ENCODE data around the gene FTO. TPM values are rescaled to one million over a fixed set of nuclear protein-coding genes. Genes with fewer than 3 reads are reported as not detected.

Gene FTO
- total and polyA plus RNA-seq, 2 of the 8 experiments (the other 6 are each of a cell fraction or from before 2014, with no cell fraction given) = 34.5 to 59.8 TPM

DNA sequence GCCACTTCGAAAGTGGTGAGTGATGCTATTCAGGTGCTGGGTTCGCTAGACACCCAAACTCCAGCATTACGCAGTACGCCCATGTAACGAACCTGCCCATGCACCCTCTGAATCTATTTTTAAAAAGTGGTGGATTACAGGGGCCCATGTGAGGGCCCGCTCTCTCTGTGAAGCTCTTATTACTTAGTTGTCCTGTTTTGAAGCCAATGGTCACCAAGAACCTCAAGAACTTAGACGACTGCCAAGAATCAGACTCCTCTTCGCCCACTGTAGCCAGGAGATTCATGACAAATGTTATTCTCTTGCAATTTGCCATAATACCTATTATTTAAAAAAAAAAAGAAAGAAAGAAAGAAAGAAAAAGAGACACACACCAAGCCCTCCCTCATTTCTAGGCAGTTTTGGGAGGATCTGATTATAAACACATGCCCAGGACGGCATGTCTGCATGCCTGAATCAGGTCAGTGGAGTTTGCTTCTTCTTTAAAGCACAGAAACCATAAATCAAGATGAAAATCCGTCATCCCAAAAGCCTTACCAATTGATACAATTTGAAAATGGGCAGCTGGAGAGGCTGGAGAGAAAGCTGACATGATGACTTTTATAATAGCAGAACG is 474.0 kb downstream of the FTO start:
- Histone ChIP-seq H2AK5ac (ENCODE audit: low read depth, low read length) (no peak overlapping the region), H3K56ac (replicated peaks; ENCODE audit: insufficient read length, low read depth, low read length) (no peak overlapping the region), H3K23me2 (ENCODE audit: low read depth, low read length) (no peaks in the 10 kb centered on the region), H4K91ac (replicated peaks; ENCODE audit: insufficient read length, low read length) (no peak overlapping the region), H3K4ac (replicated peaks; ENCODE audit: insufficient read length, low read depth, low read length) (no peak overlapping the region), H3K23ac (ENCODE audit: insufficient read length) (no peak overlapping the region), H3K79me2 (ENCODE audit: control insufficient read depth in 1 of 2, insufficient read depth in 2 of 2, low read length in 2 of 2) (no peaks in the 10 kb centered on the region), H2BK15ac (ENCODE audit: low read length) (no peak overlapping the region), H3K14ac (ENCODE audit: insufficient read length) (no peak overlapping the region), H2BK5ac (ENCODE audit: low read depth, low read length) (no peak overlapping the region), H3K4me3 (ENCODE audit: extremely low read depth in 1 of 4, insufficient read depth in 2 of 4, low read depth in 3 of 4, low read length in 4 of 4) (no peak overlapping the region), H2BK20ac (ENCODE audit: low read length) (no peak overlapping the region), H3K27ac (ENCODE audit: low read depth, low read length) (no peak overlapping the region), H3K4me2 (ENCODE audit: insufficient read depth in 1 of 2, low read depth in 2 of 2, low read length in 2 of 2) (no peak overlapping the region), H3K9me3 (ENCODE audit: insufficient read depth in 2 of 2, low read depth in 1 of 2, low read length in 1 of 2) (no peaks in the 10 kb centered on the region), H3K27me3 (replicated peaks in 1 of 4; ENCODE audit: control insufficient read depth in 3 of 4, extremely low read depth in 1 of 4, insufficient read depth in 3 of 4, low read length in 3 of 4) (peaks cover 0 to 3% (median 2%) of the 10 kb centered on the region in 4 experiments; a peak in 1 of 7 replicates), H3K9ac (replicated peaks in 1 of 4; ENCODE audit: extremely low read depth in 1 of 4, low read depth in 3 of 4, low read length in 3 of 4) (no peak overlapping the region), H2BK120ac (replicated peaks; ENCODE audit: low read depth, low read length) (no peak overlapping the region), H3K4me1 (replicated peaks in 1 of 4; ENCODE audit: control insufficient read depth in 3 of 4, insufficient read depth in 4 of 4, low read length in 3 of 4) (peaks cover 4 to 15% (median 10%) of the 10 kb centered on the region in 4 experiments; a peak in 5 of 7 replicates), H3K36me3 (ENCODE audit: control insufficient read depth in 2 of 4, insufficient read depth in 4 of 4, low read length in 3 of 4) (no peaks in the 10 kb centered on the region), H3K79me1 (ENCODE audit: low read depth, low read length) (no peaks in the 10 kb centered on the region), H3K18ac (ENCODE audit: extremely low read depth, low read length) (no peak overlapping the region), H2BK12ac (ENCODE audit: low read depth, low read length) (no peak overlapping the region), H2AFZ (ENCODE audit: low read length) (no peak overlapping the region), H4K5ac (ENCODE audit: insufficient read length, low read depth, low read length) (no peak overlapping the region), H4K8ac (ENCODE audit: extremely low read depth, insufficient read depth, low read length) (no peak overlapping the region), H4K20me1 (replicated peaks in 1 of 2; ENCODE audit: control insufficient read depth in 1 of 2, insufficient read depth in 2 of 2, low read length in 2 of 2) (no peaks in the 10 kb centered on the region)
- ChIA-PET POLR2A (ENCODE audit: partially characterized antibody) (no interaction called here), CTCF (ENCODE audit: partially characterized antibody) (interaction anchor here (0.8 to 1.3 kb wide), 3 partner anchors 12 to 759 kb away, joined by 3 to 4 read pairs (median 4); no protein-coding TSS in a partner anchor)
- FAIRE-seq (no peak), DNase-seq (ENCODE audit: low read depth in 1 of 2, low spot score in 2 of 2) (no peak)
- WGBS, 2 experiments (ENCODE audit: extremely low coverage in 1 of 2, insufficient coverage in 1 of 2, insufficient read length in 1 of 2, insufficient replicate concordance in 2 of 2, low coverage in 1 of 2, low lambda C conversion rate in 2 of 2, missing lambda C conversion rate in 1 of 2) = 95% methylated on average over 11 of the region's 11 CpGs; no CpG with 5 or more reads in 1 of the 2 experiments
- TF ChIP-seq KDM5A (IDR thresholded peaks at IDR 0.05; ENCODE audit: low read length) (no peak), CBX5 (IDR thresholded peaks at IDR 0.05; ENCODE audit: low read depth, low read length) (no peak), RBBP5 (IDR thresholded peaks at IDR 0.05; ENCODE audit: borderline replicate concordance, low read depth, low read length) (no peak), PHF8 (conservative IDR thresholded peaks at IDR 0.05; ENCODE audit: low read depth, low read length) (no peak), CEBPB (IDR thresholded peaks at IDR 0.05; ENCODE audit: low read depth, low read length) (no peak), RXRA (IDR thresholded peaks at IDR 0.05; ENCODE audit: insufficient read depth, low read depth, low read length) (no peak), SRF (IDR thresholded peaks at IDR 0.05; ENCODE audit: low read depth, low read length) (no peak), CHD2 (IDR thresholded peaks at IDR 0.05; ENCODE audit: low read length) (no peak), E2F6 (IDR thresholded peaks at IDR 0.05) (no peak), SP4 (IDR thresholded peaks at IDR 0.05; ENCODE audit: low read length) (no peak), EP300 (IDR thresholded peaks at IDR 0.05; ENCODE audit: borderline replicate concordance in 1 of 2, low read depth in 2 of 2, low read length in 2 of 2) (no peak), TBP (IDR thresholded peaks at IDR 0.05; ENCODE audit: low read depth, low read length) (no peak), SIRT6 (IDR thresholded peaks at IDR 0.05; ENCODE audit: low read length) (no peak), YY1 (IDR thresholded peaks at IDR 0.05; ENCODE audit: low read depth, low read length) (no peak)

Measured in H1 (cell line).